Natural killer cell (primary cell): ENCODE measurements around the gene CHST15. TPM values are rescaled to one million over a fixed set of nuclear protein-coding genes. Genes with fewer than 3 reads are reported as not detected.

Experiments
- ATAC-seq, 3 donors: fragments of 150-1000 bp in 2 of 3; fragments of 200-7000 bp in 1 of 3; cut with Tn5 transposase; 1 replicate in 1 of 3; 2 replicates in 2 of 3; pipeline ENCODE4 v1.10.0; 2021; ENCODE audit warnings: mild to moderate bottlenecking in 2 of 3, moderate library complexity in 2 of 3
- DNase-seq, 2 donors: peaks; one replicate each; pipeline versions ENCODE4 v3.0.0 to v3.0.0-alpha.2; 2013 to 2021; ENCODE audit warnings: mixed read lengths in 1 of 2
- H3K27ac ChIP-seq: one replicate; pipeline ENCODE4 v1.5.1; 2013; ENCODE audit warnings: mild to moderate bottlenecking, low read length
- H3K27me3 ChIP-seq: one replicate; pipeline ENCODE4 v1.6.1; 2013; ENCODE audit warnings: low read length; ENCODE audit not compliant: control insufficient read depth, insufficient read depth
- H3K36me3 ChIP-seq: one replicate; pipeline ENCODE4 v1.6.1; 2013; ENCODE audit warnings: low read length; ENCODE audit not compliant: control insufficient read depth, insufficient read depth
- H3K4me1 ChIP-seq: one replicate; pipeline ENCODE4 v1.6.1; 2013; ENCODE audit warnings: low read length; ENCODE audit not compliant: control insufficient read depth, insufficient read depth
- H3K4me3 ChIP-seq: one replicate; pipeline ENCODE4 v1.5.1; 2013; ENCODE audit warnings: low read length
- H3K9me3 ChIP-seq: one replicate; pipeline ENCODE4 v1.6.1; 2013; ENCODE audit warnings: low read length; ENCODE audit not compliant: control insufficient read depth, insufficient read depth
- H3K27ac Mint-ChIP-seq, 2 donors: one replicate each; pipeline ENCODE4 v1.8.0; 2022; ENCODE audit warnings: mild to moderate bottlenecking in 2 of 2, mixed read lengths in 2 of 2, moderate library complexity in 1 of 2
- H3K27me3 Mint-ChIP-seq, 2 donors: one replicate each; pipeline ENCODE4 v1.8.0; 2022; ENCODE audit warnings: low read depth in 2 of 2, mixed read lengths in 2 of 2
- H3K36me3 Mint-ChIP-seq: one replicate; pipeline ENCODE4 v1.8.0; 2022; ENCODE audit warnings: mixed read lengths
- H3K4me1 Mint-ChIP-seq, 2 donors: one replicate each; pipeline ENCODE4 v1.8.0; 2022; ENCODE audit warnings: mixed read lengths in 2 of 2
- H3K4me3 Mint-ChIP-seq: one replicate; pipeline ENCODE4 v1.8.0; 2022; ENCODE audit warnings: mild to moderate bottlenecking, moderate library complexity, mixed read lengths
- H3K9me3 Mint-ChIP-seq, 2 donors: one replicate each; pipeline ENCODE4 v1.8.0; 2022; ENCODE audit warnings: mixed read lengths in 2 of 2
- WGBS: methylation state at CpG from one replicate; pipeline ENCODE4 v1.1.7; 2013; ENCODE audit warnings: missing lambda C conversion rate; ENCODE audit not compliant: insufficient coverage; 5-methylcytosine and 5-hydroxymethylcytosine counted together
- intact Hi-C: fragments of 100-400 bp; cut with micrococcal nuclease; formaldehyde crosslinking; loops from one replicate; pipeline ENCODE4 v1.14.2; 2022
- total RNA-seq, 4 donors: library from RNA; stranded (reverse); fragments of 120-200 nt in 1 of 4; gene quantifications; one replicate each; pipeline versions ENCODE4 v1.2.3 to v1.2.4, GENCODE V29; 2013 to 2022
- TF ChIP-seq, protein P1 (sequence below): fragments of 200-600 bp; IDR thresholded peaks from one replicate; pipeline ENCODE4 v1.8.0; 2022; ENCODE audit warnings: antibody characterized with exemption

CHST15 gene
- total RNA-seq, 3 donors from 2014 or later (not counting 1 experiment from before 2014, with no cell fraction given) = 1.9 to 11.9 (median 8.7) TPM

DNA sequence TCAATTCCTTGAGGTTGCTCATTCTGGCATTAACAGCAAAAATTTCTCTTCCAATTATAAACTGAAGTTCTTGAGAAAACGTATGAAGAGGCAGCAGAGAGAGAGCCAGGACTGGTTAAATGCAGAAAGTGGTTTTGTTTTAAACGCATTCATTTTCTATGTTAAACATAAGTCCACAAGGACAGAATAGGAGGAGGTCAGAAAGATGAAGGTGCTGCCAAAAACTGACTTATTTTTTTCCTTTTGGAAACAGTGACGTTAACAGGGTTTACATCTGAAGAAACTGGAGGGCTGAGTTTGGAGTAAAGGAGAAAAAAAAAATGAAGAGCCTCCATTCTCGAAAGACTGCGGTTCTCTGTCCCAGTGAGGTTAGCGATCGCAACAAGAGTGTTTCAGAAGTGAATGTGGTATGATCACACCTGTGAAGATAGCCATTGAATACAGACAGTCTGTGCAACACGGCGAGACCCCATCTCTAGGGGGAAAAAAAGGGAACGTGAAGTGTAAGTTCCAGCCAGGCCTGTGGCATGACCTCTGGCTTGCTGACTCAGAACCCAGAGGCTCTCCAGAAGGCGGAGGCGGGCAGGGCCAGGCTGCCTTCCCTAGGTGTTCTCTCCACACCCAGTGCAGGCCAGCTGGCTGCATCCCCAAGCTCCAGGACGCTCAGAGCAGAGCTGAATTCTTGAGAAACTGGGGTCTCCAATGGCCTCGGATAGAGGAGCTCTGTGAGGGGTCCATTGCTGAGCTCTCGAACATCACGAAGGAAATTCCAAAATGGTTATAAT is 84.0 kb downstream of the CHST15 start:
- H3K9me3 Mint-ChIP-seq = no peaks in the 10 kb centered on the region
- H3K4me3 Mint-ChIP-seq = no peak overlapping the region
- H3K27ac Mint-ChIP-seq = no peak overlapping the region
- ATAC-seq (no peak), DNase-seq (no peak)
- intact Hi-C loops = no loop called here
- no peaks in the 10 kb centered on the region for H3K4me1 ChIP-seq
- no peaks in the 10 kb centered on the region for H3K27me3 ChIP-seq
- WGBS = 91% methylated on average over 15 of the region's 16 CpGs
- H3K27ac ChIP-seq = no peak overlapping the region
- TF ChIP-seq, protein P1, sequence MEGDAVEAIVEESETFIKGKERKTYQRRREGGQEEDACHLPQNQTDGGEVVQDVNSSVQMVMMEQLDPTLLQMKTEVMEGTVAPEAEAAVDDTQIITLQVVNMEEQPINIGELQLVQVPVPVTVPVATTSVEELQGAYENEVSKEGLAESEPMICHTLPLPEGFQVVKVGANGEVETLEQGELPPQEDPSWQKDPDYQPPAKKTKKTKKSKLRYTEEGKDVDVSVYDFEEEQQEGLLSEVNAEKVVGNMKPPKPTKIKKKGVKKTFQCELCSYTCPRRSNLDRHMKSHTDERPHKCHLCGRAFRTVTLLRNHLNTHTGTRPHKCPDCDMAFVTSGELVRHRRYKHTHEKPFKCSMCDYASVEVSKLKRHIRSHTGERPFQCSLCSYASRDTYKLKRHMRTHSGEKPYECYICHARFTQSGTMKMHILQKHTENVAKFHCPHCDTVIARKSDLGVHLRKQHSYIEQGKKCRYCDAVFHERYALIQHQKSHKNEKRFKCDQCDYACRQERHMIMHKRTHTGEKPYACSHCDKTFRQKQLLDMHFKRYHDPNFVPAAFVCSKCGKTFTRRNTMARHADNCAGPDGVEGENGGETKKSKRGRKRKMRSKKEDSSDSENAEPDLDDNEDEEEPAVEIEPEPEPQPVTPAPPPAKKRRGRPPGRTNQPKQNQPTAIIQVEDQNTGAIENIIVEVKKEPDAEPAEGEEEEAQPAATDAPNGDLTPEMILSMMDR = no peak
- no peaks in the 10 kb centered on the region for H3K36me3 ChIP-seq
- no peaks in the 10 kb centered on the region for H3K9me3 ChIP-seq
- H3K27me3 Mint-ChIP-seq = peaks cover 0 to 6% of the 10 kb centered on the region in 2 donors
- H3K4me3 ChIP-seq = no peak overlapping the region
- no peaks in the 10 kb centered on the region for H3K36me3 Mint-ChIP-seq
- H3K4me1 Mint-ChIP-seq = no peaks in the 10 kb centered on the region

DNA sequence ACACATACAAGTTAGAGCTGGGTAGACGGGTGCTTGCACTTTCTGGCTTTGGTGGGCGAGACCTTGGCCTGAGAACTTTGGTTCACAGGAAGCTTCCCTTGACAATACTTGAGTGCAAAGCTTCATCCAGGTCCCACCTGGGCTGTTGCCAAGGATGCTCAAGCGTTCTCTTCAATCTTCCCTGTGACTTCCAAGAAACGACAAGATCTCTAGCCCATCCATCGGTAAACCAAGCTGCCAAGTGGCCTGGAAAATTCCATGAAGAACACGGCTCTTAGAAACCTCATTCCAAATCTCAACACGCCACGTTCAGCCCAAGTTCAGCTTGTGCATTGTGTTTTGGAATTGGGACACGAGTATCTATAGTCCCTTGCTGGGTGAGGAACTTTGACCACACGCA is 84.7 kb downstream of the CHST15 start:
- H3K9me3 Mint-ChIP-seq = no peaks in the 10 kb centered on the region
- H3K27ac Mint-ChIP-seq = no peak overlapping the region
- Histone ChIP-seq H3K4me3 (no peak overlapping the region), H3K9me3 (no peaks in the 10 kb centered on the region), H3K4me1 (no peaks in the 10 kb centered on the region), H3K36me3 (no peaks in the 10 kb centered on the region), H3K27me3 (no peaks in the 10 kb centered on the region), H3K27ac (no peak overlapping the region)
- no peaks in the 10 kb centered on the region for H3K4me1 Mint-ChIP-seq
- H3K36me3 Mint-ChIP-seq = no peaks in the 10 kb centered on the region
- TF ChIP-seq, protein P1 = no peak
- 87% methylated on average over 10 of the region's 10 CpGs for WGBS
- ATAC-seq (no peak), DNase-seq (no peak)
- H3K27me3 Mint-ChIP-seq = peaks cover 0 to 1% of the 10 kb centered on the region in 2 donors
- H3K4me3 Mint-ChIP-seq = no peak overlapping the region
- intact Hi-C loops = no loop called here

- H3K27me3 Mint-ChIP-seq = no peaks in the 10 kb centered on the region
- WGBS = 94% methylated on average over 14 of the region's 14 CpGs
- Histone ChIP-seq H3K4me1 (no peaks in the 10 kb centered on the region), H3K9me3 (no peaks in the 10 kb centered on the region), H3K27ac (no peak overlapping the region), H3K4me3 (no peak overlapping the region), H3K27me3 (no peaks in the 10 kb centered on the region), H3K36me3 (no peaks in the 10 kb centered on the region)
- no peaks in the 10 kb centered on the region for H3K36me3 Mint-ChIP-seq
- H3K4me3 Mint-ChIP-seq = no peak overlapping the region
- intact Hi-C loops = no loop called here
- ATAC-seq = no peak
- H3K27ac Mint-ChIP-seq = no peak overlapping the region
- H3K4me1 Mint-ChIP-seq = no peaks in the 10 kb centered on the region
- no peaks in the 10 kb centered on the region for H3K9me3 Mint-ChIP-seq
- no peak for DNase-seq
- TF ChIP-seq, protein P1 = no peak
Observed at GRCh38 chr10:124008187-124008586, 85.2 kb downstream of the CHST15 start.

DNA sequence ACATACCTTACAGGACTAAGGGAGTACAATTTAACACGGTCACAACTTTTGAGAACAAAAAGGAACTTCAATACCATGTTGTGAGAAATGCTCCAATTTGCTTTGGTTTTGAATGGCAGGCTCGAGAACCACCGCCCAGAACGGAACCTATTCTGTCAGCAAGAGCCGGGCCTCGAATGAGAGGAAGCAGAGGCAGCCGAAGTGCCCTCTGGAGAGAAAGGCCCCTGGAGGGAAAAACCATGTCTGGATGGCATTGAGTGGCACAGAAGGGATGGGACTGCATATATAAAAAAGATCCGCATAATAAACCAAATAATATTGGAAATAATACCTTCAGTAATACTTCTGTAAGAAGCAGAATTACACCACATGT is 85.6 kb downstream of the CHST15 start:
- WGBS = 94% methylated on average over 7 of the region's 8 CpGs
- no peaks in the 10 kb centered on the region for H3K27me3 ChIP-seq
- TF ChIP-seq, protein P1 = no peak
- no peaks in the 10 kb centered on the region for H3K9me3 Mint-ChIP-seq
- no peaks in the 10 kb centered on the region for H3K4me1 ChIP-seq
- H3K27ac Mint-ChIP-seq = no peak overlapping the region
- H3K36me3 ChIP-seq = no peaks in the 10 kb centered on the region
- intact Hi-C loops = no loop called here
- H3K4me3 Mint-ChIP-seq = no peak overlapping the region
- no peak overlapping the region for H3K4me3 ChIP-seq
- H3K4me1 Mint-ChIP-seq = no peaks in the 10 kb centered on the region
- no peaks in the 10 kb centered on the region for H3K27me3 Mint-ChIP-seq
- no peaks in the 10 kb centered on the region for H3K9me3 ChIP-seq
- H3K27ac ChIP-seq = no peak overlapping the region
- H3K36me3 Mint-ChIP-seq = no peaks in the 10 kb centered on the region
- ATAC-seq (no peak), DNase-seq (no peak)
